ENCODE data around the gene KIAA1755.

DNA sequence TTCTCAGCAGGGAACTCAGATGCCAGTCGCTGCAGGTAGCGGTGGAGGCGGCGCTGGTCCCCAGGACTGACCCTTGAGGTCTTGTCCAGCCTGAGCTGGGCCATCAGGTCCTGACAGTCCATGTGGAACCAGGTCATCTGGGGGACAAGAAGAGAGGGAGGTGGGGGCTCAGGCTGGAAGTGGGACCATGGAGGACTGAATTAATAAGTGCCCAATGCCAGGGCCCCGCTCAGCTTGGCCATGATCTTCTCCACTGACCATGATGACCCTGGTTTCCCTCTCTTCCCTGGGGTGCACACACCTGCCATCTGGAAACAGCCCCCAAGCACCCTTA lies 47.0 kb downstream of the KIAA1755 start:
- TF ChIP-seq POLR2A (IDR thresholded peaks at IDR 0.05; ENCODE audit: low read length) (no peak), GATA1 (IDR thresholded peaks at IDR 0.05; ENCODE audit: low read depth, low read length) (no peak)

All from erythroblast (primary cell).